Lower lobe of right lung (tissue), 2 donors: ENCODE results near the gene FBXO9. TPM values are rescaled to one million over a fixed set of nuclear protein-coding genes. Genes with fewer than 3 reads are reported as not detected.

Experiments used
- ATAC-seq, 2 donors: fragments of 200-7000 bp; cut with Tn5 transposase; one replicate each; pipeline ENCODE4 v1.9.1; 2020 to 2022; ENCODE audit warnings: mild to moderate bottlenecking in 2 of 2, moderate library complexity in 2 of 2
- DNase-seq: peaks from one replicate; pipeline ENCODE4 v3.0.0-alpha.2; 2020
- H3K27ac ChIP-seq: fragments of 200-600 bp; one replicate; pipeline ENCODE4 v1.8.0; 2022
- H3K27me3 ChIP-seq: fragments of 200-600 bp; one replicate; pipeline ENCODE4 v1.8.0; 2022; ENCODE audit warnings: low read depth
- H3K36me3 ChIP-seq: fragments of 200-600 bp; one replicate; pipeline ENCODE4 v1.8.0; 2022; ENCODE audit warnings: mild to moderate bottlenecking
- H3K4me1 ChIP-seq: fragments of 200-600 bp; one replicate; pipeline ENCODE4 v1.8.0; 2022
- H3K4me3 ChIP-seq: fragments of 200-600 bp; one replicate; pipeline ENCODE4 v1.8.0; 2022; ENCODE audit warnings: mild to moderate bottlenecking
- H3K9me3 ChIP-seq: fragments of 200-600 bp; one replicate; pipeline ENCODE4 v1.8.0; 2022
- CTCF ChIP-seq: fragments of 200-600 bp; IDR thresholded peaks from one replicate; pipeline ENCODE4 v1.8.0; 2022; ENCODE audit warnings: antibody characterized with exemption, mild to moderate bottlenecking
- intact Hi-C: fragments of 100-400 bp; cut with DNase I; formaldehyde crosslinking; loops from one replicate; pipeline ENCODE4 v1.11.0; 2022
- total RNA-seq: library from RNA; stranded (reverse); fragmentation: NEBNext Ultra II Directional; extraction: Animal tissue kit (Norgen Biotek cat#: 25700); gene quantifications from one replicate; pipeline ENCODE4 v1.2.1, GENCODE V29; 2021
- donor health status: DM: no; HTN: yes; CAD: no; lungs with severe emphysema.

Gene FBXO9
- total RNA-seq, 1 donor from 2014 or later: 112 TPM

- Histone ChIP-seq H3K36me3 (no peaks in the 10 kb centered on the region), H3K9me3 (no peaks in the 10 kb centered on the region), H3K27ac (no peak overlapping the region), H3K27me3 (no peaks in the 10 kb centered on the region), H3K4me1 (peaks cover 5% of the 10 kb centered on the region), H3K4me3 (no peak overlapping the region)
- intact Hi-C loops: no loop called here
- DNase-seq (no peak), ATAC-seq (no peak)
- TF ChIP-seq CTCF: no peak
Observed at GRCh38 chr6:53113742-53114141, 48.5 kb downstream of the FBXO9 start.

GRCh38 chr6:53115113-53115512 lies 49.9 kb downstream of the FBXO9 start:
- Histone ChIP-seq H3K4me1 (peaks cover 5% of the 10 kb centered on the region), H3K4me3 (no peak overlapping the region), H3K27me3 (no peaks in the 10 kb centered on the region), H3K9me3 (no peaks in the 10 kb centered on the region), H3K27ac (no peak overlapping the region), H3K36me3 (no peaks in the 10 kb centered on the region)
- intact Hi-C loops: no loop called here
- DNase-seq: no peak
- no peak for TF ChIP-seq CTCF
- ATAC-seq: no peak

- Histone ChIP-seq H3K36me3 (no peaks in the 10 kb centered on the region), H3K9me3 (no peaks in the 10 kb centered on the region), H3K27ac (no peak overlapping the region), H3K4me3 (no peak overlapping the region), H3K27me3 (no peaks in the 10 kb centered on the region), H3K4me1 (peaks cover 5% of the 10 kb centered on the region)
- intact Hi-C loops: no loop called here
- no peak for DNase-seq
- TF ChIP-seq CTCF: no peak
- no peak for ATAC-seq
Observed at GRCh38 chr6:53115741-53116140, 50.5 kb downstream of the FBXO9 start.

GRCh38 chr6:53119349-53119748 lies 54.1 kb downstream of the FBXO9 start:
- Histone ChIP-seq H3K4me1 (no peaks in the 10 kb centered on the region), H3K9me3 (no peaks in the 10 kb centered on the region), H3K27ac (no peak overlapping the region), H3K27me3 (no peaks in the 10 kb centered on the region), H3K4me3 (no peak overlapping the region), H3K36me3 (no peaks in the 10 kb centered on the region)
- ATAC-seq (no peak), DNase-seq (no peak)
- no peak for TF ChIP-seq CTCF
- intact Hi-C loops: no loop called here

GRCh38 chr6:53119772-53120409 lies 54.7 kb downstream of the FBXO9 start:
- H3K4me3 ChIP-seq: no peak overlapping the region
- intact Hi-C loops: no loop called here
- TF ChIP-seq CTCF: no peak
- no peaks in the 10 kb centered on the region for H3K27me3 ChIP-seq
- H3K4me1 ChIP-seq: no peaks in the 10 kb centered on the region
- H3K36me3 ChIP-seq: no peaks in the 10 kb centered on the region
- no peak for ATAC-seq
- H3K9me3 ChIP-seq: no peaks in the 10 kb centered on the region
- DNase-seq: no peak
- no peak overlapping the region for H3K27ac ChIP-seq
